DND-41 (cell line): ENCODE results near the gene COL15A1.

Source experiments
- ATAC-seq: fragments of 200-7000 bp; cut with Tn5 transposase; 3 replicates; pipeline ENCODE4 v1.9.1; 2021; ENCODE audit warnings: low read depth; ENCODE audit not compliant: insufficient read depth
- DNase-seq: peaks from one replicate; pipeline ENCODE4 v3.0.0-alpha.2; 2020
- H2AFZ ChIP-seq: 2 replicates; pipeline ENCODE4 v1.6.0; 2012; ENCODE audit warnings: low read depth, low read length
- H3K27ac ChIP-seq: 2 replicates; pipeline ENCODE4 v1.5.1; 2012; ENCODE audit warnings: low read length, inconsistent platforms
- H3K27me3 ChIP-seq: fragments of 200-600 bp; sonication (generic); 2 replicates; pipeline ENCODE4 v1.6.0; 2012; ENCODE audit warnings: low read length, mild to moderate bottlenecking, inconsistent platforms; ENCODE audit not compliant: insufficient read depth, poor library complexity
- H3K36me3 ChIP-seq: 2 replicates; pipeline ENCODE4 v1.5.1; 2012; ENCODE audit warnings: low read length, inconsistent platforms; ENCODE audit not compliant: insufficient read depth
- H3K4me1 ChIP-seq: 2 replicates; pipeline ENCODE4 v1.5.1; 2012; ENCODE audit warnings: mild to moderate bottlenecking, low read length; ENCODE audit not compliant: insufficient read depth
- H3K4me2 ChIP-seq: 2 replicates; pipeline ENCODE4 v1.6.0; 2012; ENCODE audit warnings: mild to moderate bottlenecking, moderate library complexity, low read length, inconsistent platforms; ENCODE audit not compliant: insufficient read depth
- H3K4me3 ChIP-seq, 2 experiments: fragments of 200-600 bp in 1 of 2; shearing (Covaris generic) in 1 of 2; 2 replicates each; pipeline ENCODE4 v1.5.1; 2012 to 2016; ENCODE audit warnings: inconsistent platforms in 2 of 2, low read length in 2 of 2, mild to moderate bottlenecking in 2 of 2, low read depth in 1 of 2, moderate library complexity in 1 of 2
- H3K79me2 ChIP-seq: 2 replicates; pipeline ENCODE4 v1.6.0; 2012; ENCODE audit warnings: low read length, inconsistent platforms; ENCODE audit not compliant: insufficient read depth
- H3K9ac ChIP-seq: 2 replicates; pipeline ENCODE4 v1.6.0; 2012; ENCODE audit warnings: low read depth, mild to moderate bottlenecking, inconsistent platforms, low read length, moderate library complexity
- H3K9me3 ChIP-seq: 2 replicates; pipeline ENCODE4 v1.5.1; 2012; ENCODE audit warnings: low read length, moderate library complexity, mild to moderate bottlenecking, inconsistent platforms; ENCODE audit not compliant: insufficient read depth, severe bottlenecking
- H4K20me1 ChIP-seq: 2 replicates; pipeline ENCODE4 v1.6.0; 2012; ENCODE audit warnings: low read length; ENCODE audit not compliant: insufficient read depth
- CTCF ChIP-seq: IDR thresholded peaks from 2 replicates; pipeline ENCODE4 v1.5.1; 2012; ENCODE audit warnings: borderline replicate concordance, low read length, moderate library complexity, mild to moderate bottlenecking; ENCODE audit not compliant: poor library complexity, severe bottlenecking; ENCODE audit errors: extremely low read depth
- EZH2 ChIP-seq: IDR thresholded peaks from 3 replicates; pipeline ENCODE4 v1.6.1; 2012; ENCODE audit warnings: borderline replicate concordance, low read depth, mild to moderate bottlenecking, moderate library complexity, low read length, inconsistent platforms; ENCODE audit not compliant: severe bottlenecking

Gene COL15A1

DNA sequence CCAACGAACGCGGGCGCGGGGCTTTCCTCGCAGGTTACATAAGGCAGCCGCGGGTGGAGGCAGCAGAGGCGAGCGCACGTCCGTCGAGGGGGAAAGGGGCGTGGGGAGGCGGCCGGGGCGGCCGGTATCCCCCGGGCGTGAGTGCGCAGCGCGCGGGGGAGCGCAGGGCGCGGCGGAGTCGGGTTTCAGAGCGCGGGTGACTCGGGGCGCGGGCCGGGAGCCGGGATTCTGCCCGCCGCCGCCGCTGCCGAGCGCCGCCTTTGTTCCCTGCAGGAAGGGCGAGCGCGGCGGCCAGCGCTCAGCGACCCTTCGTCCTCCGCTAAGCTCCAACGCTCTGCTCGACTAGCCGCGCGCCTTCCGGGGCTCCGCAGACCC lies at the start of gene COL15A1:
Gene COL15A1 (plus strand): TSS at position 226 of the 375 bp plus-strand sequence. CDS start 155 bp downstream, outside the sequence.
- H4K20me1 ChIP-seq = no peaks in the 10 kb centered on the region
- no peaks in the 10 kb centered on the region for H3K36me3 ChIP-seq
- no peaks in the 10 kb centered on the region for H3K79me2 ChIP-seq
- H3K4me1 ChIP-seq = no peaks in the 10 kb centered on the region
- ATAC-seq = no peak
- H3K9ac ChIP-seq = no peak within 1 kb of the TSS
- TF ChIP-seq CTCF (no peak), EZH2 (no peak)
- H3K4me3 ChIP-seq = no peak within 1 kb of the TSS
- no peak within 1 kb of the TSS for H3K4me2 ChIP-seq
- H3K27me3 ChIP-seq = peaks cover 4% of the 10 kb centered on the region
- no peaks in the 10 kb centered on the region for H3K9me3 ChIP-seq
- no peak within 1 kb of the TSS for H2AFZ ChIP-seq
- no peak within 1 kb of the TSS for H3K27ac ChIP-seq
- no peak for DNase-seq

DNA sequence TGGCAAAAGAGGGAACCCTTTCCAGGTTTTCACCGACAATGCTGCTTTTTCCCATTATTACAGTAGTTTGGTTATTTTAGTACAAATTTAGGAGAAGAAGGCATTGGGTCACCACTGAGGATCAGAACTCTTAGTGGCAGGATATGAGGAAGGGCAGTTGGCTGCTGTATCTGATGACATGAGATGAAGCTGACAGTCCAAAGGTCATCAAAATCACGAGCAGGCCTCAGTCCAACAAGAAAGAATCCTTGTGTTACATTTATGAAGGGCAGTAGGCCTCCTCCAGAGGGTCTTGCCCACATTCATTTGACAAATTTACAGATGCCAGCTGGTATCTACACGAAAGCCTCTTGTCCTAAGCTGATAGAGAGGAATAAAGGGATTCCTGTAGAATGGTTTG lies 49.5 kb upstream of the COL15A1 start:
- no peaks in the 10 kb centered on the region for H3K4me1 ChIP-seq
- TF ChIP-seq EZH2 (no peak), CTCF (no peak)
- H3K79me2 ChIP-seq = no peaks in the 10 kb centered on the region
- no peaks in the 10 kb centered on the region for H4K20me1 ChIP-seq
- H2AFZ ChIP-seq = no peak overlapping the region
- no peak overlapping the region for H3K9ac ChIP-seq
- no peak overlapping the region for H3K4me3 ChIP-seq
- no peak overlapping the region for H3K4me2 ChIP-seq
- DNase-seq = no peak
- H3K27ac ChIP-seq = no peak overlapping the region
- no peaks in the 10 kb centered on the region for H3K36me3 ChIP-seq
- peaks cover 4% of the 10 kb centered on the region for H3K27me3 ChIP-seq
- no peaks in the 10 kb centered on the region for H3K9me3 ChIP-seq
- no peak for ATAC-seq

DNA sequence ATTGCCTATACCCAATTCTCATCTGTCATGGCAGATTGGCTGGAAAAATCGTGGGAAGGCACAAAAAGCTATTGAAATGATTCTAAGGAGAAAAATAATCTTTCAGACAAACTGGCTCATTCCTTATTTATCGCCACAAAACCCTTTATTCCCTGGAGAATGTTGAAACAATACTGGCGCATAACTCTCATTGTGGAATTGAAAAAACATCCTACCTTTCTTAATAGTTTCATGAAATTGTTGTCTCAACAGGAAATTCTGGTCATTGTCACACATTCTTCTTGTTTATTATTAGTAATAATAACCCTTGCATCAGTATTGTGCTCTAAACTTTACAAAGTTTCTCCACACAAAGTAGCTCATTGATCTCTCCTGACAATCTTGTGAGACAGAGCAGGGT lies 48.9 kb upstream of the COL15A1 start:
- no peak for TF ChIP-seq CTCF
- TF ChIP-seq EZH2 = no peak
- Histone ChIP-seq H2AFZ (no peak overlapping the region), H4K20me1 (no peaks in the 10 kb centered on the region), H3K4me1 (no peaks in the 10 kb centered on the region), H3K9me3 (no peaks in the 10 kb centered on the region), H3K79me2 (no peaks in the 10 kb centered on the region), H3K27me3 (peaks cover 4% of the 10 kb centered on the region), H3K4me3 (no peak overlapping the region), H3K9ac (no peak overlapping the region), H3K4me2 (no peak overlapping the region), H3K36me3 (no peaks in the 10 kb centered on the region), H3K27ac (no peak overlapping the region)
- no peak for ATAC-seq
- DNase-seq = no peak

GRCh38 chr9:98896632-98897031 lies 47.1 kb upstream of the COL15A1 start:
- TF ChIP-seq EZH2 (no peak), CTCF (no peak)
- Histone ChIP-seq H3K27me3 (peaks cover 4% of the 10 kb centered on the region), H3K4me3 (no peak overlapping the region), H3K79me2 (no peaks in the 10 kb centered on the region), H3K4me1 (no peaks in the 10 kb centered on the region), H3K27ac (no peak overlapping the region), H3K9me3 (no peaks in the 10 kb centered on the region), H3K9ac (no peak overlapping the region), H3K36me3 (no peaks in the 10 kb centered on the region), H2AFZ (no peak overlapping the region), H4K20me1 (no peaks in the 10 kb centered on the region), H3K4me2 (no peak overlapping the region)
- DNase-seq = no peak
- ATAC-seq = no peak
